SK-N-MC (cell line): Measurements from ENCODE around the gene NOS1.

ENCODE experiments used
- EZH2 ChIP-seq: fragments of 200-600 bp; sonication (generic); IDR thresholded peaks from one replicate; pipeline ENCODE4 v1.6.1; 2017; ENCODE audit warnings: antibody characterized with exemption
- POLR2AphosphoS5 ChIP-seq: IDR thresholded peaks from 2 replicates; pipeline ENCODE4 v1.6.1; 2012; ENCODE audit warnings: mild to moderate bottlenecking, low read depth, low read length, borderline replicate concordance

- TF ChIP-seq POLR2AphosphoS5: no peak
- no peak for TF ChIP-seq EZH2
These were observed 180.5 kb downstream of the NOS1 start for GRCh38 chr12:117180758-117181467.
